H1 (cell line): ENCODE data around the gene TIFAB.

Experiments
- CBX8 ChIP-seq: fragments of 300-800, 300-1000 bp; sonication (generic); IDR thresholded peaks from 2 replicates; pipeline ENCODE4 v1.7.1; 2016; ENCODE audit warnings: low read depth, low read length, borderline replicate concordance
- CTCF ChIP-seq, 3 experiments: IDR thresholded peaks; 1 replicate in 2 of 3; 2 replicates in 1 of 3; pipeline versions ENCODE4 v1.5.1 to v1.6.1; 2011; ENCODE audit warnings: low read length in 3 of 3, mild to moderate bottlenecking in 3 of 3, inconsistent platforms in 2 of 3, low read depth in 1 of 3, moderate library complexity in 1 of 3; ENCODE audit not compliant: insufficient read depth in 1 of 3; ENCODE audit errors: control extremely low read depth in 1 of 3
- EZH2 ChIP-seq: fragments of 200-600 bp; sonication (generic); IDR thresholded peaks from 2 replicates; pipeline ENCODE4 v1.7.1; 2012; ENCODE audit warnings: low read depth, mild to moderate bottlenecking, moderate library complexity, low read length, inconsistent platforms; ENCODE audit not compliant: severe bottlenecking
- JUND ChIP-seq: IDR thresholded peaks from 2 replicates; pipeline ENCODE4 v1.6.1; 2011; ENCODE audit warnings: mild to moderate bottlenecking, improper control_type of control experiment, low read length
- MAX ChIP-seq: IDR thresholded peaks from 2 replicates; pipeline ENCODE4 v1.6.1; 2012; ENCODE audit warnings: inconsistent platforms
- POLR2A ChIP-seq, 2 experiments: IDR thresholded peaks; 1 replicate in 1 of 2; 2 replicates in 1 of 2; pipeline ENCODE4 v1.6.1; 2011; ENCODE audit warnings: low read depth in 2 of 2, low read length in 2 of 2, mild to moderate bottlenecking in 2 of 2; ENCODE audit errors: control extremely low read depth in 1 of 2
- SIRT6 ChIP-seq: IDR thresholded peaks from one replicate; pipeline ENCODE4 v1.7.1; 2012; ENCODE audit warnings: low read length, inconsistent platforms
- SRF ChIP-seq: IDR thresholded peaks from 2 replicates; pipeline ENCODE4 v1.6.1; 2011; ENCODE audit warnings: mild to moderate bottlenecking, low read depth, low read length, moderate library complexity
- TAF1 ChIP-seq: IDR thresholded peaks from 2 replicates; pipeline ENCODE4 v1.6.1; 2011; ENCODE audit warnings: mild to moderate bottlenecking, low read depth, low read length
- TBP ChIP-seq: IDR thresholded peaks from 2 replicates; pipeline ENCODE4 v1.6.1; 2011; ENCODE audit warnings: low read depth, low read length, improper control_type of control experiment
- TEAD4 ChIP-seq: IDR thresholded peaks from 2 replicates; pipeline ENCODE4 v1.6.1; 2012; ENCODE audit warnings: low read depth, low read length, inconsistent platforms, mixed read lengths
- USF2 ChIP-seq: IDR thresholded peaks from 2 replicates; pipeline ENCODE4 v1.6.1; 2011; ENCODE audit warnings: low read length, improper control_type of control experiment
- ZNF274 ChIP-seq: IDR thresholded peaks from 2 replicates; pipeline ENCODE4 v1.7.0; 2012; ENCODE audit warnings: low read length, borderline replicate concordance; ENCODE audit errors: extremely low read depth

GRCh38 chr5:135429301-135430134 lies 22.6 kb downstream of the TIFAB start:
- TF ChIP-seq CTCF (IDR thresholded peaks at IDR 0.05; ENCODE audit: control extremely low read depth in 1 of 3, insufficient read depth in 1 of 3, low read depth in 1 of 3, low read length in 3 of 3) = no peak
- no peak for TF ChIP-seq TBP
- TF ChIP-seq USF2 = no peak
- no peak for TF ChIP-seq SIRT6
- TF ChIP-seq EZH2 = no peak
- TF ChIP-seq TEAD4 = no peak
- TF ChIP-seq POLR2A (IDR thresholded peaks at IDR 0.05; ENCODE audit: control extremely low read depth in 1 of 2, low read depth in 2 of 2, low read length in 2 of 2) = no peak
- no peak for TF ChIP-seq CBX8
- no peak for TF ChIP-seq ZNF274
- TF ChIP-seq JUND = no peak
- TF ChIP-seq SRF = no peak
- TF ChIP-seq MAX = no peak
- no peak for TF ChIP-seq TAF1
